GM21786 (cell line): Measurements from ENCODE around the gene SLC26A9.
"Not testable (repeated sequence)": the region's sequence is repeated elsewhere in the genome, so short reads cannot be mapped to it uniquely, and the experiment has no call there.

ENCODE experiments used
- ATAC-seq: cut with Tn5 transposase; IDR thresholded peaks from one replicate; pipeline ENCODE4 v1.9.1; 2021; ENCODE audit not compliant: unreplicated experiment

The SLC26A9 gene

DNA sequence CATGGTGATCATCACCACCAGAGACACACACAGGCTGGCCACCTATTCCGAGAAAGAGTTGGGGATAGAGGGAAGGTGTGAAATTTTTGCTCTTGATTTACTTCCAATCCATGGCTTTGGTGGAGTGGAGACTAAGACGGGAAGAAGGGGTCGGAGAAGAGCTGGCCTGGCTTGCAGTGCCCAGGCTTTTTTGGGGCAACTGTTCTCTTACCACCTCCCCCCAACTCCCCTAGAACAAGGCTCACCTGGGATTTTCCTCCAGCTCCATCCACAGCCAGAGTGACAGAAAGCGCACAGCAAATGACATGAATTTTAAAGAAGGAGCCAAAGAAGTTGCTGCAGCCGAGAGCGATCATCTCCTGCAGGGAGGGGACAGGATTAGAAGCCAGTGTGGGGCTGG lies 16.0 kb downstream of the SLC26A9 start:
- ATAC-seq: no peak

DNA sequence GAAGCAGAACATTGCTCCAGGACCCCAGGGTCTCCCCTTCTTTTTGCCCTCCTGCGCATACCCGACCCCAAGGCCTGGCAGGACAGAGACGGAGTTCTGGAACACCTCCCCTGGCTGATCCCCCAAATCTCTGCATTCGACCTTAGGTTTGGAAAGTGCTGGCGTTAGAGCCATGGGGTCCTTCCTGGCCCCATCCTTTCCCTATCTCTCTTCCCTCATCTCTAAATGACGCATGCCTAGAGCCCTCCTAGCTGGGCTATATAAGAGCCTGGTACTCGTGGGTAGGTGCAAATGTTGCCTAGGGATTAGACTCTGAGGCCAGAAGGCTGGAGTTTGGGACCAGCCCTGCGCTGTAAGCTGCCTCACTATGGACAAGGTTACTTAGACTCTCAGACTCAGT lies 16.6 kb downstream of the SLC26A9 start:
- no peak for ATAC-seq

DNA sequence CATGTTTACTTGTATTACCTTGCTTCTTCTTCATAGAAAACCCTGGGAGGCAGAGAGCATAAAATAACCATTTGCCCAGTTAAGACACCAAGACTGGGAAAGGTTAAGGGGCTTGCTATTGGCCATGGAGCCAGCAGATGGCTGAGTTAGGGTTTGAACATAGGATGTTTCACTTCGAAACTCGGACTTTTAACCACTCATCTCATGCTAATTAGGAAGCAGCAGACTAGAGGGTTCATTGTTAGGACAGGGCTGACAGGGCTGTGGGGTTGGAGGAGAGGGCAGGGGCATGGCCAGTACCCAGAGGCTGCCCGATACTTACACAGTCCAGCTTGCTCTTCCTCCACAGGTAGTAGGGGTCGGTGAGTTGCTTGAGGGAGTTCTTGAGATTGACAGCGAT lies 17.0 kb downstream of the SLC26A9 start:
- ATAC-seq: no peak

DNA sequence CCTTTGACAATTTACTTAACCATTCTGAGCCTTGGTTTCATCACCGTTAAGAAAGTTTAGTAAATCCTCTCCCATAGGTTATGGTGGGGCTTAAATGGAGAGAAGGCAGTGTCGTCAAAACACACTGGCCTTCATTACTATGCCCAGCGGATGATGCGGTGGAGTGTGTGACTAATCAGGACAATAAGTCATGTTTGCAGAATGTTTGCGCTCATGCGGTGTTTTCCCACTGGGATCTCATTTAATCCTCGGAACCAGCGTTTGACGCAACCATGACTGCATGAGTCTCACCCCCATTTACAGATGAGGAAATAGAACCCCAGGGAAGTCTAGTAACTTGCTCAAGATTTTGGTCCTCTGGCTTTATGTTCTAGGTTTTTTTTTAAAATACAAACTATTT lies 17.5 kb downstream of the SLC26A9 start:
- no peak for ATAC-seq

DNA sequence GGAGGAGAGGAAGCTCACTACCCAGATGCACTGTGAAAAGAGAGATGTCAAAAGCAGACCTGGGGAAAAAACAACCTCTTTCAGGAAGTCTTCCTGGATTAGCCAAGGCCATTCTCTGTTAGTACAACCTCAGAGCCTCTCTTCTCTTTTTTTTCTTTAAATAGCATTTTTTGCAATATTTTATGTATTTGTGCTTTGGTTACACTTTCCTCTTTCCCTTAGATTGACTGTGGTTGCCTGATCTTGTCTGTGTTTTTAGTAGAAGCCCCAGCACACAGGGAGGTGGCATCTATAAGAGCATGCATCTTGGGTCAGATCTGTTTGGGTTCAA lies 18.8 kb downstream of the SLC26A9 start:
- no peak for ATAC-seq

DNA sequence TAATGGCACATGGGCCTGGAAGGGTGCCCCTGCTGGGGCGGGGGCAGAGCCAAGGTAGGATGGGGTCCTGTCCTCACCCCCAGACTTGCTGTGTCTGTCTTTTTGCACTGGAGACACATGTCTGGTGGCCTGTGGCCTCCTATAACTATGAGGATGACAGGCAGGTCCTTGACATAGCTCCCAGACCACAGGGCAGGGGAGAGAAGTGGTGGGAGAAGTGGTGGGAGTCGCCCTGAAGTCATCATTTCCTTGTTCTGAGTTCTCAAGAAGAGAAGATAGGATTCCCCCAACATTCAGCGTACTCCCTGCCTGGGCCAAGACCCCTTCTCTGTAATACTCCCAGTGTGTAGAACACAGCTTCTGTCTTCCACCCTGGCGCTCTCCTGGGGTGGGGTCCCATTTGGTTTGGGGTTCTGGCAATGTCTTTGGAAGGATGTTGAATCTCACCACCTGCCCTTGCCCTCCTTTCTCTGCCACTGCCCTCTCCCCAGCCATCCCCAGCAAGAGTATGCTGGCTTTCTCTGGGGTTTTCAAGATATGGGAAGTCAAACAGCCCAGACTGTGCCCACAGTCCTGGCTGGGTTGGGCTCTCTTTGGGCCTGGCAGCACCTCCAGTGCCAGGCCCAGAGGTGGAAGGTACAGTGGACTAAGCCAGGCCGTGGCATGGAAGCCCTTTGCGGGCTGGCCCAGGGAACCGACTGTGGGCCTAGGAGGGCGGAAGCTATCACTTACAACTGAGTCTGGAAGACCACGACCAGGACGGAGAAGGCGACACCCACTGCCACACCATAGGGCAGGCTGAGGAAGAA lies 19.4 kb downstream of the SLC26A9 start:
- ATAC-seq: no peak

DNA sequence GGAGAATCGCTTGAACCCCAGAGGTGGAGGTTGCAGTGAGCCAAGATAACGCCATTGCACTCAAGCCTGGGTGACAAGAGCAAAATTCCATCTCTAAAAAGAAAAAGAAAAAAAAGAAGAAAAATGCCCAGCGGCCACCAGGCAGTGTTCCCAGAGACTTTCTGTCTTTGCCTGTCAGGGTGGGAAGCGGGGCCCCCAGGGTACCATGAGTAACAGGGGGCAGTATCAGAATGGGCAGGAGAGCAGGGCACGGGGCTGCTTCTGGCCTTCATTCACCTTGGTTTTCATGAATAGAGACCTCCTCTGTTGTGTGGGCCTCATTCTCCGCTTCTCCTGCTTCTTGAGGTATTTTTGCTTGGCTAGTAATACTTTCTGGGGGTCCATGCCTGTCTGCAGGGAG lies 20.4 kb downstream of the SLC26A9 start:
- no peak for ATAC-seq

DNA sequence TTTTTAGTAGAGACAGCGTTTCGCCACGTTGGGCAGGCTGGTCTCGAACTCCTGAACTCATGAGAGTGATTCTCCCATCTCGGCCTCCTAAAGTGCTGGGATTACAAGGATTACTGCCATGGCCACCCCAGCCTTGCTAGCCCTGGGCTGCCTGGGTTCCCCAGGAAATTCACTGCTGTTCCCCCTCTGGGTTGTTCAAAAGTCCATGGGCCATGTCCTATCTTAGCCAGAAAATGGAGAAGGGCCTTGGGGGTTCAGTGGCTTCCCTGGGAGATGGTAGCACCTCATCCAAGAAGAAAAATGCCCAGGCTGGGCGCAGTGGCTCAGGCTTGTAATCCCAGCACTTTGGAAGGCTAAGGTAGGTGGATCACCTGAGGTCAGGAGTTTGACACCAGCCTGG lies 20.9 kb downstream of the SLC26A9 start:
- ATAC-seq: no peak

DNA sequence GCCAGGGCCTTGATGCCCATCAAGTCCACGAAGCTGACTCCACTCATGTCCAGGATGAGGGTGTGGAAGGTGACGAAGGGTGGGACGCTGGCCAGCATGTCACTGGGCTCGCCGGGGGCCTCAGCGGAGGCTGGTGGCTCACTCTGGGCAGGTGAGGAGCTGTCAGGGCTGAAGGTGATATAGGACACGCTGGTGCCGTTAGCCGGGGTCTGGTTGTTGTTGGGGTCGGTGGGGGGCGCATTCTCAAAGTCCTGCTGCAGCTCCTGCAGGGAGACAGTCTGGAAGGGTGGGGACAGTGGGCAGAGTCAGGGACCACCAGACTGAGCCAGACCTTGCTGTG lies 21.7 kb downstream of the SLC26A9 start:
- ATAC-seq: no peak

DNA sequence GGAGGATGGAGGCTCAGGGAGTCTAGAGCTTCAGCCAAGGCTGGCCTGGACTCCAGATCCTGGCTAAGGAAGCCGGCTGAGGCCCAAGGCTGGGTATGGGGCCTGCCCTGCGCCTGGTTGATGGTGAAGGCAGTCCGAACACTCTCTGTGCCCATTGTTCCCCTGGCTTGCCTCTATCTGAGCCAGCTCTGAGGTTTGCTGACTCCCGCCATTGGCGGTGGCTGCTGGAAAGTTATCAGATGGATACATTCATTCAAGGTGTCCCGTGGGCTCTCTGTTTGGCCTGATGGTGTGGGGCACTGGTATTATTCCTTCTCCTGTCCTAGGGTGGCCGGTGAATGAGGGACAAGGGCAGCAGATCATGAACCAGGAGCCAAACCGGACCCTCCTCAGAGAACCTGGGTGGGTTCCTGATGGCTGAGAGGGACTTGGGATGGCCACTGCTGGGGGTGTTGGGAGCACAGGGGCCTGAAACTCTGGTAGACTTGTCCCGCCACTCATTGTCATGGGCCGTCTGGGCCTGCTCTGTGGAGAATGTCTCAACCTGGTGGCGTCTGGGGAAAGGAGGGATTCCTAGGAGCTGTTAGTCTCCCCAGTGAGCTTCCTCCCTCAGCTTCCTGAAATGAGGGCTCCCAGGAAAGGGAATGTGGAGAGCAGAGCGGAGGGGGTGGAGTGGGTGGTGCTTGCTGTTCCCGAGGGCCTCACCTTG lies 22.2 kb downstream of the SLC26A9 start:
- no peak for ATAC-seq

DNA sequence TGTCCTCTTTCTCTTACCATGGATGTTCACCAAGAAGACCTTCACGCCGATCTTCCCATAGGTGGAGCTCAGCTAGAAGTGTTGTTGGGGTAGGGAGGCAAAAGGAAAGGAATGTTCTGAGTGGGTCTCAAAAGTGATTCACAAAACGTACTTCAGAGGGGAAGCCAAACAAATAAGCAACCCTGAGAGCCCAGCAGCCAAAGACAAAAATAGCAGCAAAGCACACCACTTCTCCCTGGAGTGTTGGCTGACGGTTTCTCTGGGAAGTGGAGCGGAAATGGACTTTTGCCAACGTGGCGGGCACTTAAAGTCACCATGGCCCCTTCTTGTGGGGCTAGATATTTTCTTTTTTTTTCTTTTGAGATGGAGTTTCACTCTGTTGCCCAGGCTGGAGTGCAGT lies 23.1 kb downstream of the SLC26A9 start:
- no peak for ATAC-seq

DNA sequence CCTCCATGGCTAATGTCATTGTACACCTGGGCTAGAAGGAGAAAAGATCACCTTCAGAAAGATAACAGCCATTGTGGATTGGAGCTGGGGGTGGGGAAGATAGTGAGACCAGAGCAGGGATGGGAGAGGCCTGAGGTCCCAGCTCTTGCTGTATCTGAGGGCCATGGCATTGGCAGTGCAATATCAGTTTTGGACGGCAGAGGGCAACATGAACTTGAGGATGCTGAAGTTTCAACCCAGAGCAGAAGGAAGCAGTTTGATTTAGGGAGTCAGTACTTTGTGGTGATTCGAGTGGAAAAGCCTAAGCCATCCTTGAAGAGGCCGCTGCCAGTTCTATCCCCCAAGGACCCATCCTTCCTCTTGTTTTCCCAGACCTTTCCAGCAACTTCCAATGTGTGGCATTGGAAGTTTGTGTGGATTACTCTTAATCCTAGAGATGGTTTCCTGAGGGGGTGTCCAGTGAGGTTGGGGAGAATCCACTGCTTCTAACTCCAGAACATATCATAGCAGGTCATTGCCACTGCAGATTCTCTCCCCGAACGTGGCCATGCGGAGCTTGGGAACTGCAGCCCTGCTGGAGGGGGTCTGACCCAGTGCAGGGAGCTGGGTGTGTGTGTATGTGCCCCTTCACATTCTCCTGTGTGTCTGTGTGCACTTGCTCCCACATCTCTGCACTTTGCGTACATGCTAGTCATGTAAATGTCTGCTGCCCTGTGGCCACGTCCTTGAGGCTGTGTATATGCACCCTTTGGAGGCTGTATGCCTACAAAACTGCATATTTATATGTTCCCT lies 24.1 kb downstream of the SLC26A9 start:
- ATAC-seq: no peak

DNA sequence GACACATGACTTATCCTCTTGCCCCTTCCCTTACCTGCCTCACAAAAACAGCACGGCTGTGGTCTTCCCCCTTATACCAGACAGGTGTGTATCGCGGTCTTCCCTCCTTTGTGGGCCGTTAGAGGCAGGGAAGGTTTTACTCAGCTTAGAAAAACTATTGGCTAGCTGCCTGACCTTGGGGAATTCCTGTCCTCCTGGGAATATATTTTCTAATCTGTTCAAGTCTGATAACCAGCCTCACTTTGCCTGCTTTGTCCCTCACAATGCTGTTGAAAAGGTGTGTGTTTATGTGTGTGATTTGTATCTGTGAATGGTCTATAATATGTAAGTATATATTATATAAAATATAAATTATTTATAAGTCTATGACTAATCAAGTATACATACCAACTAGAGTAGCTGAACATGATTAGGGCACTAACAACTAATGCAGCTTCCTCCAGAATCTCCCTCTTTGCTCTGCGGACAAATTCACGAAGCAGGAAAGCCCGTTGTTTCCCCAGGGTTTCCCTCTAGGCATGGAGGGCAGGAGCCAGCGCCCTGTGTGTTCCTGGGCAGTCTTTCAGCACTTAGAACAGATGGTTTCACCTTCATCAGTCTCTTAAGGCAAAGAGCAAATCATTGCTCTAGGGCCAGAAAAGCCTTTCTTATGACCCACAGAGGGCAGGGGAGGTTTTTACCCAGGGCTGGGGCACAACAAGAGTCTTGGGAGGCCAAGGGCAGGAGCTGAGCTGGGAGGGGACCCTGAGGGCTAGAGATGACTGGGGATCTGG lies 25.6 kb downstream of the SLC26A9 start:
- no peak for ATAC-seq

DNA sequence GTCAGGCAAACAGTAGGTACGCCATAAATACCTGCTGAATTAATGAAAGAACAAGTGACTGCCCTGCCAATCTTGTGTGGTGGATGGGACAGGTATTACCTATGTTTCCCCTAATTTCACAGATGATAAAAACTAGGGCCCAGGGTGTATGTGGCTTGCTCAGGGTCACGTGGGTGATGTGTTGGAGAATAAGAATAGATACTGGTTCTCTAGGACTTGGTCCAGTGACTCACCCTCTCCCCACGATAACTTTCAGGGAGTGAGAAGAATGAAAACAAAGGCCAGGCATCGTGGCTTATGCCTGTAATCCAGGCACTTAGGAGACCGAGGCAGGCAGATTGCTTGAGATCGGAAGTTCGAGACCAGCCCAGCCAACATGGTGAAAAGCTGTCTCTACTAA lies 26.7 kb downstream of the SLC26A9 start:
- no peak for ATAC-seq

DNA sequence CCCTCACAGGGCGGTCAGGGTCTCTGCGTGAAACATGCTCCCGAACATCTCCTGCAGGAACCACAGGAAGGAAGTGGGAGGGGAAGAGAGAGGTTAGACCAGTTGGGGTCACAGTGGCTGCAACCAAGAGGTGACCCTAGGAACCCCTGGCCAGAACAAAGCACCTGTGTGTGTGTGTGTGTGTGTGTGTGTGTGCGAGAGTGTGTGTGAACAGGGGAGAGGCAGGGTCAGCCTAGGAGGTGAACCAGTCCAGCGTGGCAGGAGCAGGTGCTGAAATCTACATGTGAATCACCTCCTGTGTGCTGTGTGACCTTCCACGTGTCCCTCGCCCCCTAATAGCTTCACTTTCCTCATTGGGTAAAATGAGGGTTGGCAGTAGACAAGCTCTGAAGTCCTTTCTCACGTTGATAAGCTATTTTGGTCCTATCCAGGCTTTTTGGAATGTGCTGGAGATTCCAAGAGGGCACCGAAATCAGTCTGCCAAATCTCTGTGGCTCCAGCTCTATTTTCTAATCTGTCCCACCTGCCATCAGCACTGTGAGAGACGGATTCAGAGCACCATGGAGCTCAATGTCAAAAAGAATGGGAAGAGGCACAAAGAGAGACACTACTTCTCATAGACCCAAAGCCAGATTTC lies 27.8 kb downstream of the SLC26A9 start:
- no peak for ATAC-seq

DNA sequence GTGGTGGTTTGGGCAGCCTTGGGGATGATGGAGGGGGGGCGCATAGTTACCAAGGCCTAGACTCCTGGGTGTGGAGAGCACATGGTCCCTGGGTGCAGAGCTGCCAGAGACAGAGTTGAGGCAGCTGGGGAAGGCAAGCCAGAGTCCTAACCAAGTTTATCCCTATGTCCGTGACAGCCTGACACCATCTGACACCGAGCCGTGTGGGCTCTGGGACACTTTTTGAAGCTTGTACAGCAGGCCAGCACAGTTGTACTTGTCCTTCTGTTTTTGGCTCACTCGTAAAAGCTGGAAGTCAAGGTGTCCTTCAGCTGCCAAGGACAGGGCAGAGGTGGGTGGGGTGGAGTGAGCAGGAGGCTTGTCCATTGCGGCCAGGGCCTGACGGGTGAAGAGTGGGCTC lies 28.5 kb downstream of the SLC26A9 start:
- no peak for ATAC-seq

DNA sequence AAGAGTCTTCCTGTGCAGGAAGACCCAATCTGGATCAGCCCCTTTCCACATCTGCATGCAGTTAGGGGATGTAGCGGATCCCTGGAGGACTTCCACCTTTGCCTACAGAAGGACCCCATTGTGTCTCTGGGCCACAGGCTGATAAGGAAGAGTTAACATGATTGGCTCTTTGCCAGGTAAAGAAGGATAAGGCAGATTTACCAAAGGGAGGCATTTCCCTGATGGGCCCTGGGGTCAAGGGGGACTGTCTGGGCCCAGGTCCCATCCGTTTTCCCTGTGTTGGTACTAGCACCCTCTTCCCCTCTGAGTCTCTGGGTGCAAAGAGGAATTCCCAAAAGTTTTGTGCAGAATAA lies 29.1 kb downstream of the SLC26A9 start:
- ATAC-seq: no peak

DNA sequence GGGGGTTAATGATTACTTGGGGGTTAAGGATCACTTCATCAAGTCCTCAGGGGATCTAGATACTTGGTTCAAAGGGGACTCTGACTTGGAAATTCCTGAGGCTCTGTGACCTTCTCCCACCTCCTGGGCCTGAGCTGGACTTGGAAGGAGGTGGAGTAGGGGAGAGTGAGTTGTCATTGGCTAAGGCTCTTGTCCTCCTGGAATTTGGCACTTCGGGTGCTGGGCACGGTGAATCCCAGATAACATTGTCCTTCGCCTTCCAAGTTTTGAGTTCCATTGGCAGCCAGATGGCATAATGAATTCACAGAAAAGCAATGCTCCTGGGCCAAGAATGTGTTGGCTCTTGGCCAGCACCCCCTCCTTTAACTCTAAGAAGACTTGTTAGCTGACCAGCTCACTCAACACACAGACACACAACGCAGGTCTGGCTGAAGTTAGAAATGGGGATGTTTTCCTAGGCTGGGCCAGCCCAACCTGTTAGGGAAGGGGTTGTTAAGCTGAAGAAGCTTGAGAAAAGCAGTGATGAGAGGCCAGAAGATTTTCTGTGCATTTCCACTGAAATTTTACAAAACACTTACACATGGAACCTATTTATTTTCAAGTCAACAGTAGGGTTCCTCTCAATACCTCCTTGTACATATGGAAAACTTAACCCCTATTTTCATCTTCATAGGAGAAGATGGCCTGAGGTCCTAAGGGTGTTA lies 29.7 kb downstream of the SLC26A9 start:
- ATAC-seq: no peak

DNA sequence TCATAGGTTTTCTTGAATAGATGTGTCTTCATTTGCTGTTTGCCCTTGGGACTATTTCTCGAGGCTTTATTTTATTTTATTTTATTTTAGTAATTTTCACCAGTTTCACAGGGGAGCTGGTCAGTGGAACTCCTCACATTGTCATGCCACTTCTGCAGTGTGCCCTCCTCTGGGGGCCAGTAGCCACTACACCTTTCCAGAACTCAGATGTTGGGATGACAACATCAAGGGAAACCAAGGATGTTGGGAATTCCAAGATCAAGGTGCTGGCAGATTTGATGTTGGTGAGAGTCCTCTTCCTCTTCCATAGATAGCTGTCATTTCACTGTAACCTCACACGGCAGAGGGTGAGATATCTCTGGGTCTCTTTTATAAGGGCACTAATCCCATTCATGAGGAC lies 35.5 kb downstream of the SLC26A9 start:
- ATAC-seq: no peak

DNA sequence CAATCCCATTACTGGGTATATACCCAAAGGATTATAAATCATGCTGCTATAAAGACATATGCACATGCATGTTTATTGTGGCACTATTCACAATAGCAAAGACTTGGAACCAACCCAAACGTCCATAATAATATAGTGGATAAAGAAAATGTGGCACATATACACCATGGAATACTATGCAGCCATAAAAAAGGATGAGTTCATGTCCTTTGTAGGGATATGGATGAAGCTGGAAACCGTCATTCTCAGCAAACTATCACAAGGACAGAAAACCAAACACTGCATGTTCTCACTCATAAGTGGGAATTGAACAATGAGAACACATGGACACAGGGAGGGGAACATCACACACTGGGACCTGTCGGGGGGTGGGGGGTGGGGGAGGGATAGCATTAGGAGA lies 38.2 kb downstream of the SLC26A9 start:
- ATAC-seq: not testable (repeated sequence)
